Transverse colon (tissue), 3 donors: ENCODE data around the gene LRRN3.

Experiments
- CTCF ChIP-seq, 5 experiments: fragments of 200-600 bp in 3 of 5; fragments of 450-650 bp in 2 of 5; sonication (generic) in 3 of 5; IDR thresholded peaks; 1 replicate in 2 of 5; 2 replicates in 3 of 5; pipeline ENCODE4 v1.5.1; 2016 to 2017; ENCODE audit warnings: antibody characterized with exemption in 5 of 5, inconsistent platforms in 3 of 5, mild to moderate bottlenecking in 2 of 5, moderate library complexity in 1 of 5
- EP300 ChIP-seq: sonication (generic); formaldehyde crosslinking; IDR thresholded peaks from one replicate; pipeline ENCODE4 v1.6.1; 2017; ENCODE audit warnings: antibody characterized with exemption, low read depth

- TF ChIP-seq CTCF (IDR thresholded peaks at IDR 0.05) (no peak), EP300 (no peak)
Measured at GRCh38 chr7:111057066-111057465, 33.9 kb upstream of the LRRN3 start.
